ENCODE measurements around the gene PQBP1.
A peak's percentile ranks its signal among the peaks of the same experiment; 100 is the strongest.

The PQBP1 gene

DNA sequence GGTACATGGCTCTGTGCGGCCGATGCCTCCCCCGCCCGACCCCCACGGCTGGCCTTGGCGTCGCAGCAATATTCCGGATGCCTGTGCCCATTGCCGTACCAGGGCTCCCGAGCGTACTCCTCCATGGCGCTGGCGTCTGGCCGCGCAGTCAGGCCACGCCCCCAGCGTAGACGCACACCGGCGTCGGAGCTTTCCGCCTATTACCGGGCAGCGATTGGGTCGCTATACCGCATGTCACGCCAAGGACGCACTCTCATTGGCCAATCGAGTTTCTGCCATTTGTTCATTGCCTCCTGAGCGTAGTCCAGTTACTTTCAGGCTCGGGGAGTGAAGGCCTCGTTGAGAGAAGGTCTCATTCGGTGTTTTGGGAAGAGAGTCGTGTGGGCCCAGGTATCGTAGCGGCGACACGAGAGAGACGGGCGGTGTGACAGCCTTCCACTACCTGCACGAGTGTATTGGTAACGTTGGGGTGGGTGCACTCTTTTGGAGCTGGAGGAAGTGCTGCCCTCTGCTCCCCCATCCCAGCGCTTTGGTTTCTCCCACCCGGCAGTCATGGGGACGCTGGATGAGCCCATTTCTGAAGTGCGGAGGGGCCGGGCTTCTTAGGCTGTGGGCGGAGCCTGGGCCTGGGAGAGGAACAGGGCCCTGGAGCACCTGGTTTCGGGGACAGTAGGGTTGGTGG, at the start of gene PQBP1, which contains the start of gene TIMM17B (continued):
- TF ChIP-seq ZNF660 (tag by site-specific recombination; IDR thresholded peaks at IDR 0.05) (0 out of 2 replicates have a peak, but pooled peaks have one; percentile 59), SP7 (tag by site-specific recombination; IDR thresholded peaks at IDR 0.05) (peak; percentile 81), SP3 (tag by site-specific recombination; IDR thresholded peaks at IDR 0.05) (peak; percentile 79), ZSCAN16 (tag by site-specific recombination; IDR thresholded peaks at IDR 0.05) (no peak), ZNF19 (tag by site-specific recombination; IDR thresholded peaks at IDR 0.05; ENCODE audit: low read depth) (no peak), GLI4 (tag by site-specific recombination; IDR thresholded peaks at IDR 0.05) (peak; percentile 73; the same call in 1 of the 2 replicates), OVOL3 (tag by site-specific recombination; IDR thresholded peaks at IDR 0.05) (peak; percentile 63; the same call in 1 of the 2 replicates), ZNF132 (tag by site-specific recombination; IDR thresholded peaks at IDR 0.05; ENCODE audit: borderline replicate concordance) (no peak), ZNF664 (tag by site-specific recombination; IDR thresholded peaks at IDR 0.05) (peak; percentile 5; the same call in 1 of the 2 replicates), ZNF521 (tag by site-specific recombination; IDR thresholded peaks at IDR 0.05) (no peak), WT1 (tag by site-specific recombination; IDR thresholded peaks at IDR 0.05) (0 out of 2 replicates have a peak, but pooled peaks have one; percentile 37), ZNF843 (tag by site-specific recombination; IDR thresholded peaks at IDR 0.05) (0 out of 2 replicates have a peak, but pooled peaks have one; percentile 4), ZNF624 (tag by site-specific recombination; IDR thresholded peaks at IDR 0.05) (no peak), SP2 (tag by site-specific recombination; IDR thresholded peaks at IDR 0.05) (peak; percentile 91), KLF16 (tag by site-specific recombination; IDR thresholded peaks at IDR 0.05) (peak; percentile 71), ZNF76 (tag by site-specific recombination; IDR thresholded peaks at IDR 0.05; ENCODE audit: borderline replicate concordance, low read depth) (peak; percentile 59), GLI2 (tag by site-specific recombination; IDR thresholded peaks at IDR 0.05; ENCODE audit: borderline replicate concordance, low read depth) (no peak), KLF9 (tag by site-specific recombination; IDR thresholded peaks at IDR 0.05; ENCODE audit: low read depth) (peak; percentile 31; the same call in 1 of the 2 replicates), ZFP37 (tag by site-specific recombination; IDR thresholded peaks at IDR 0.05) (peak; percentile 61; the same call in 1 of the 2 replicates)
- TF ChIP-seq, protein P1, sequence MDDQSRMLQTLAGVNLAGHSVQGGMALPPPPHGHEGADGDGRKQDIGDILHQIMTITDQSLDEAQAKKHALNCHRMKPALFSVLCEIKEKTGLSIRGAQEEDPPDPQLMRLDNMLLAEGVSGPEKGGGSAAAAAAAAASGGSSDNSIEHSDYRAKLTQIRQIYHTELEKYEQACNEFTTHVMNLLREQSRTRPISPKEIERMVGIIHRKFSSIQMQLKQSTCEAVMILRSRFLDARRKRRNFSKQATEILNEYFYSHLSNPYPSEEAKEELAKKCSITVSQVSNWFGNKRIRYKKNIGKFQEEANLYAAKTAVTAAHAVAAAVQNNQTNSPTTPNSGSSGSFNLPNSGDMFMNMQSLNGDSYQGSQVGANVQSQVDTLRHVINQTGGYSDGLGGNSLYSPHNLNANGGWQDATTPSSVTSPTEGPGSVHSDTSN (CRISPR knock-in tag; IDR thresholded peaks at IDR 0.05), result no peak
- TF ChIP-seq, protein P2, sequence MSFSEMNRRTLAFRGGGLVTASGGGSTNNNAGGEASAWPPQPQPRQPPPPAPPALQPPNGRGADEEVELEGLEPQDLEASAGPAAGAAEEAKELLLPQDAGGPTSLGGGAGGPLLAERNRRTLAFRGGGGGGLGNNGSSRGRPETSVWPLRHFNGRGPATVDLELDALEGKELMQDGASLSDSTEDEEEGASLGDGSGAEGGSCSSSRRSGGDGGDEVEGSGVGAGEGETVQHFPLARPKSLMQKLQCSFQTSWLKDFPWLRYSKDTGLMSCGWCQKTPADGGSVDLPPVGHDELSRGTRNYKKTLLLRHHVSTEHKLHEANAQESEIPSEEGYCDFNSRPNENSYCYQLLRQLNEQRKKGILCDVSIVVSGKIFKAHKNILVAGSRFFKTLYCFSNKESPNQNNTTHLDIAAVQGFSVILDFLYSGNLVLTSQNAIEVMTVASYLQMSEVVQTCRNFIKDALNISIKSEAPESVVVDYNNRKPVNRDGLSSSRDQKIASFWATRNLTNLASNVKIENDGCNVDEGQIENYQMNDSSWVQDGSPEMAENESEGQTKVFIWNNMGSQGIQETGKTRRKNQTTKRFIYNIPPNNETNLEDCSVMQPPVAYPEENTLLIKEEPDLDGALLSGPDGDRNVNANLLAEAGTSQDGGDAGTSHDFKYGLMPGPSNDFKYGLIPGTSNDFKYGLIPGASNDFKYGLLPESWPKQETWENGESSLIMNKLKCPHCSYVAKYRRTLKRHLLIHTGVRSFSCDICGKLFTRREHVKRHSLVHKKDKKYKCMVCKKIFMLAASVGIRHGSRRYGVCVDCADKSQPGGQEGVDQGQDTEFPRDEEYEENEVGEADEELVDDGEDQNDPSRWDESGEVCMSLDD (tag by site-specific recombination; IDR thresholded peaks at IDR 0.05), result no peak
- TF ChIP-seq, protein P3, sequence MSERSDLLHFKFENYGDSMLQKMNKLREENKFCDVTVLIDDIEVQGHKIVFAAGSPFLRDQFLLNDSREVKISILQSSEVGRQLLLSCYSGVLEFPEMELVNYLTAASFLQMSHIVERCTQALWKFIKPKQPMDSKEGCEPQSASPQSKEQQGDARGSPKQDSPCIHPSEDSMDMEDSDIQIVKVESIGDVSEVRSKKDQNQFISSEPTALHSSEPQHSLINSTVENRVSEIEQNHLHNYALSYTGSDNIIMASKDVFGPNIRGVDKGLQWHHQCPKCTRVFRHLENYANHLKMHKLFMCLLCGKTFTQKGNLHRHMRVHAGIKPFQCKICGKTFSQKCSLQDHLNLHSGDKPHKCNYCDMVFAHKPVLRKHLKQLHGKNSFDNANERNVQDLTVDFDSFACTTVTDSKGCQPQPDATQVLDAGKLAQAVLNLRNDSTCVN (tag by site-specific recombination; optimal IDR thresholded peaks at IDR 0.05), result peak; percentile 44
- TF ChIP-seq, protein P4, sequence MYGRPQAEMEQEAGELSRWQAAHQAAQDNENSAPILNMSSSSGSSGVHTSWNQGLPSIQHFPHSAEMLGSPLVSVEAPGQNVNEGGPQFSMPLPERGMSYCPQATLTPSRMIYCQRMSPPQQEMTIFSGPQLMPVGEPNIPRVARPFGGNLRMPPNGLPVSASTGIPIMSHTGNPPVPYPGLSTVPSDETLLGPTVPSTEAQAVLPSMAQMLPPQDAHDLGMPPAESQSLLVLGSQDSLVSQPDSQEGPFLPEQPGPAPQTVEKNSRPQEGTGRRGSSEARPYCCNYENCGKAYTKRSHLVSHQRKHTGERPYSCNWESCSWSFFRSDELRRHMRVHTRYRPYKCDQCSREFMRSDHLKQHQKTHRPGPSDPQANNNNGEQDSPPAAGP (tag by site-specific recombination; IDR thresholded peaks at IDR 0.05), result peak; percentile 41; the same call in 1 of the 2 replicates
- TF ChIP-seq, protein P5, sequence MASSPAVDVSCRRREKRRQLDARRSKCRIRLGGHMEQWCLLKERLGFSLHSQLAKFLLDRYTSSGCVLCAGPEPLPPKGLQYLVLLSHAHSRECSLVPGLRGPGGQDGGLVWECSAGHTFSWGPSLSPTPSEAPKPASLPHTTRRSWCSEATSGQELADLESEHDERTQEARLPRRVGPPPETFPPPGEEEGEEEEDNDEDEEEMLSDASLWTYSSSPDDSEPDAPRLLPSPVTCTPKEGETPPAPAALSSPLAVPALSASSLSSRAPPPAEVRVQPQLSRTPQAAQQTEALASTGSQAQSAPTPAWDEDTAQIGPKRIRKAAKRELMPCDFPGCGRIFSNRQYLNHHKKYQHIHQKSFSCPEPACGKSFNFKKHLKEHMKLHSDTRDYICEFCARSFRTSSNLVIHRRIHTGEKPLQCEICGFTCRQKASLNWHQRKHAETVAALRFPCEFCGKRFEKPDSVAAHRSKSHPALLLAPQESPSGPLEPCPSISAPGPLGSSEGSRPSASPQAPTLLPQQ (tag by site-specific recombination; IDR thresholded peaks at IDR 0.05), result peak; percentile 90
- TF ChIP-seq, protein P6, sequence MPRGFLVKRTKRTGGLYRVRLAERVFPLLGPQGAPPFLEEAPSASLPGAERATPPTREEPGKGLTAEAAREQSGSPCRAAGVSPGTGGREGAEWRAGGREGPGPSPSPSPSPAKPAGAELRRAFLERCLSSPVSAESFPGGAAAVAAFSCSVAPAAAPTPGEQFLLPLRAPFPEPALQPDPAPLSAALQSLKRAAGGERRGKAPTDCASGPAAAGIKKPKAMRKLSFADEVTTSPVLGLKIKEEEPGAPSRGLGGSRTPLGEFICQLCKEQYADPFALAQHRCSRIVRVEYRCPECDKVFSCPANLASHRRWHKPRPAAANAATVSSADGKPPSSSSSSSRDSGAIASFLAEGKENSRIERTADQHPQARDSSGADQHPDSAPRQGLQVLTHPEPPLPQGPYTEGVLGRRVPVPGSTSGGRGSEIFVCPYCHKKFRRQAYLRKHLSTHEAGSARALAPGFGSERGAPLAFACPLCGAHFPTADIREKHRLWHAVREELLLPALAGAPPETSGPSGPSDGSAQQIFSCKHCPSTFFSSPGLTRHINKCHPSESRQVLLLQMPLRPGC (tag by site-specific recombination; IDR thresholded peaks at IDR 0.05), result peak; percentile 38; the same call in 1 of the 2 replicates
- TF ChIP-seq, protein P7, sequence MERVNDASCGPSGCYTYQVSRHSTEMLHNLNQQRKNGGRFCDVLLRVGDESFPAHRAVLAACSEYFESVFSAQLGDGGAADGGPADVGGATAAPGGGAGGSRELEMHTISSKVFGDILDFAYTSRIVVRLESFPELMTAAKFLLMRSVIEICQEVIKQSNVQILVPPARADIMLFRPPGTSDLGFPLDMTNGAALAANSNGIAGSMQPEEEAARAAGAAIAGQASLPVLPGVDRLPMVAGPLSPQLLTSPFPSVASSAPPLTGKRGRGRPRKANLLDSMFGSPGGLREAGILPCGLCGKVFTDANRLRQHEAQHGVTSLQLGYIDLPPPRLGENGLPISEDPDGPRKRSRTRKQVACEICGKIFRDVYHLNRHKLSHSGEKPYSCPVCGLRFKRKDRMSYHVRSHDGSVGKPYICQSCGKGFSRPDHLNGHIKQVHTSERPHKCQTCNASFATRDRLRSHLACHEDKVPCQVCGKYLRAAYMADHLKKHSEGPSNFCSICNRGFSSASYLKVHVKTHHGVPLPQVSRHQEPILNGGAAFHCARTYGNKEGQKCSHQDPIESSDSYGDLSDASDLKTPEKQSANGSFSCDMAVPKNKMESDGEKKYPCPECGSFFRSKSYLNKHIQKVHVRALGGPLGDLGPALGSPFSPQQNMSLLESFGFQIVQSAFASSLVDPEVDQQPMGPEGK (tag by site-specific recombination; IDR thresholded peaks at IDR 0.05), result peak; percentile 37
